ENCODE results near the gene NOTUM. TPM values are rescaled to one million over a fixed set of nuclear protein-coding genes. Genes with fewer than 3 reads are reported as not detected.
"Not testable (repeated sequence)": the region's sequence is repeated elsewhere in the genome, so short reads cannot be mapped to it uniquely, and the experiment has no call there.

The NOTUM gene
- total RNA-seq, 4 donors from 2014 or later, result 0.83 TPM; not detected in 3

DNA sequence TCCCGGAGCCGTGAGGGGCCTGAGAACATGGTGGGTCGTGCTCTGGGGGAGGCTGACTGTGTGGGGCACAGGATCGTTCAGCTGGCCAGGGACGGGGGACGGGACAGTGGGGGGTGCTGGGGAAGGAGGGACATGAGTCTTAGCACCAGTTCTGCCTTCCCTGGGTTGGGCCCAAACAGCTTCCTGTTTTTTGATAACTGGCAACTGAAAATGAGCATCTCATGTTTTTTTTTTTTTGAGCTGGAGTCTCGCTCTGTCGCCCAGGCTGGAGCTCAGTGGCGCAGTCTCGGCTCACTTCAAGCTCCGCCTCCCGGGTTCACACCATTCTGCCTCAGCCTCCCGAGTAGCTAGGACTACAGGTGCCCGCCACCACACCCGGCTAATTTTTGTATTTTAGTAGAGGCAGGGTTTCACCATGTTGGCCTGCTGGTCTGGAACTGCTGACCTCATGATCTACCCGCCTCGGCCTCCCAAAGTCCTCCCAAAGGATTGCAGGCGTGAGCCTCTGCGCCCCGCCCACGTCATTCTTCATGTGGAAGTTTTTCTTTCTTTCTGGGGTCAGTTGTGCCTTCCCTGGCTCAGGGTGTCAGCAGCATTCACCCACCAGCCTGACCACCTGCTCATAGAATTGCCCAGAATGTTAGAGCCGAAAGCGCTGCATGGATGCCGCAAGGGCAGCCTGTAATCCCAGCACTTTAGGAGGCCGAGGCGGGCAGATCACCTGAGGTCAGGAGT is 22.8 kb upstream of the NOTUM start:
- no peaks in the 10 kb centered on the region for H3K9me3 ChIP-seq
- peaks cover 24 to 79% (median 59%) of the 10 kb centered on the region in 4 donors for H3K36me3 ChIP-seq
- no peak overlapping the region for H3K4me3 ChIP-seq
- no peaks in the 10 kb centered on the region for H3K27me3 ChIP-seq
- H3K4me1 ChIP-seq, result peaks cover under 1 to 5% (median 3%) of the 10 kb centered on the region in 4 donors
- no peak overlapping the region for H3K27ac ChIP-seq (replicated peaks in 1 of 4)
- no peak for DNase-seq (ENCODE audit: extremely low spot score)
- 95% methylated on average over 21 of the region's 26 CpGs for WGBS
- TF ChIP-seq POLR2AphosphoS5 (IDR thresholded peaks at IDR 0.05) (no peak), EP300 (IDR thresholded peaks at IDR 0.05) (no peak), POLR2A (IDR thresholded peaks at IDR 0.05; ENCODE audit: low read depth) (no peak)
- TF ChIP-seq, protein P1, sequence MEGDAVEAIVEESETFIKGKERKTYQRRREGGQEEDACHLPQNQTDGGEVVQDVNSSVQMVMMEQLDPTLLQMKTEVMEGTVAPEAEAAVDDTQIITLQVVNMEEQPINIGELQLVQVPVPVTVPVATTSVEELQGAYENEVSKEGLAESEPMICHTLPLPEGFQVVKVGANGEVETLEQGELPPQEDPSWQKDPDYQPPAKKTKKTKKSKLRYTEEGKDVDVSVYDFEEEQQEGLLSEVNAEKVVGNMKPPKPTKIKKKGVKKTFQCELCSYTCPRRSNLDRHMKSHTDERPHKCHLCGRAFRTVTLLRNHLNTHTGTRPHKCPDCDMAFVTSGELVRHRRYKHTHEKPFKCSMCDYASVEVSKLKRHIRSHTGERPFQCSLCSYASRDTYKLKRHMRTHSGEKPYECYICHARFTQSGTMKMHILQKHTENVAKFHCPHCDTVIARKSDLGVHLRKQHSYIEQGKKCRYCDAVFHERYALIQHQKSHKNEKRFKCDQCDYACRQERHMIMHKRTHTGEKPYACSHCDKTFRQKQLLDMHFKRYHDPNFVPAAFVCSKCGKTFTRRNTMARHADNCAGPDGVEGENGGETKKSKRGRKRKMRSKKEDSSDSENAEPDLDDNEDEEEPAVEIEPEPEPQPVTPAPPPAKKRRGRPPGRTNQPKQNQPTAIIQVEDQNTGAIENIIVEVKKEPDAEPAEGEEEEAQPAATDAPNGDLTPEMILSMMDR (IDR thresholded peaks at IDR 0.05), result no peak
- intact Hi-C loops (cut with DNase I), result no loop called here

DNA sequence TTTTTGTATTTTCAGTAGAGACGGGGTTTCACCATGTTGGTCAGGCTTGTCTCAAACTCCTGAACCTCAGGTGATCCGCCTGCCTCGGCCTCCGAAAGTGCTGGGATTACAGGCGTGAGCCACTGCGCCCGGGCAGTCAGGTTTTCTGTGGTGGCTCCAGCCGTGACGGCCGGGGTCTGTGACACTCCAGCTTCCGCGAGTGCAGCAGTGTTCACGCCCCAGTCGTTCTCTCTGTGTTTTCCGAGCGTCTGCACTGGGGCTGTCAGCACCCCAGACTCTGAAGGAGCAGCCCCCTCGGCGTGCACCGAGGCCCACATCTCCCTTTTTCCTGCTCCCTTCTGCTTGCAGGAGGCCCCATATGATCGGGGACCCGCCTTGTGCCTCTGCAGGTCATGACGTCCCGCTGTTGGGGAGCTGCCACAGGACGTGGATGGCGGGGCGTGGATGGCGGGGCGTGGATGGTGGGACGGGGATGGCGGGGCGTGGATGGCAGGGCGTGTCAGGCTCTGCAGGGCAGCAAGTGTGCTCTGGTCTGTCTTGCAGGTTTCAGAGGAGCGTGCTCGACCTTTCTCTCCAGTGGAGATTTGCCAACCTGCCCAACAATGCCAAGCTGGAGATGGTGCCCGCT is 22.1 kb upstream of the NOTUM start:
- intact Hi-C loops (cut with DNase I), result no loop called here
- WGBS, result 95% methylated on average over 20 of the region's 35 CpGs
- TF ChIP-seq, protein P1 (IDR thresholded peaks at IDR 0.05), result no peak
- TF ChIP-seq POLR2AphosphoS5 (IDR thresholded peaks at IDR 0.05) (no peak), POLR2A (IDR thresholded peaks at IDR 0.05; ENCODE audit: low read depth) (no peak), EP300 (IDR thresholded peaks at IDR 0.05) (no peak)
- peaks cover 7 to 12% (median 10%) of the 10 kb centered on the region in 4 donors for H3K4me1 ChIP-seq
- H3K27me3 ChIP-seq, result no peaks in the 10 kb centered on the region
- no peak overlapping the region for H3K27ac ChIP-seq (replicated peaks in 1 of 4)
- no peak for DNase-seq (ENCODE audit: extremely low spot score)
- H3K9me3 ChIP-seq, result no peaks in the 10 kb centered on the region
- H3K36me3 ChIP-seq, result peaks cover 24 to 76% (median 59%) of the 10 kb centered on the region in 4 donors
- no peak overlapping the region for H3K4me3 ChIP-seq

DNA sequence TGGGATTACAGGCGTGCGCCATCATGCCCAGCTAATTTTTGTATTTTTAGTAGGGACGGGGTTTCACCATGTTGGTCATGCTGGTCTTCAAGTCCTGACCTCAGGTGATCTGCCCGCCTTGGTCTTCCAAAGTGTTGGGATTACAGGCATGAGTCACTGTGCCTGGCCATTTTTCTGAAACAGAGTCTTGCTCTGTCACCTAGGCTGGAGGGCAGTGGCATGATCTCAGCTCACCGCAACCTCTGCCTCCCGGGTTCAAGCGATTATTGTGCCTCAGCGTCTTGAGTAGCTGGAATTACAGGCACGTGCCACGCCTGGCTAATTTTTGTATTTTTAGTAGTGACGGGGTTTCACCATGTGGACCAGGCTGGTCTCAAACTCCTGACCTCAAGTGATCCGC is 20.5 kb upstream of the NOTUM start:
- H3K4me3 ChIP-seq; H3K27ac ChIP-seq (replicated peaks in 1 of 4); H3K9me3 ChIP-seq; intact Hi-C loops (cut with DNase I); DNase-seq (ENCODE audit: extremely low spot score); H3K27me3 ChIP-seq: not testable (repeated sequence)
- Histone ChIP-seq H3K36me3 (peaks cover 21 to 62% (median 49%) of the 10 kb centered on the region in 4 donors), H3K4me1 (peaks cover 11 to 23% (median 18%) of the 10 kb centered on the region in 4 donors)
- 97% methylated on average over 12 of the region's 12 CpGs for WGBS

DNA sequence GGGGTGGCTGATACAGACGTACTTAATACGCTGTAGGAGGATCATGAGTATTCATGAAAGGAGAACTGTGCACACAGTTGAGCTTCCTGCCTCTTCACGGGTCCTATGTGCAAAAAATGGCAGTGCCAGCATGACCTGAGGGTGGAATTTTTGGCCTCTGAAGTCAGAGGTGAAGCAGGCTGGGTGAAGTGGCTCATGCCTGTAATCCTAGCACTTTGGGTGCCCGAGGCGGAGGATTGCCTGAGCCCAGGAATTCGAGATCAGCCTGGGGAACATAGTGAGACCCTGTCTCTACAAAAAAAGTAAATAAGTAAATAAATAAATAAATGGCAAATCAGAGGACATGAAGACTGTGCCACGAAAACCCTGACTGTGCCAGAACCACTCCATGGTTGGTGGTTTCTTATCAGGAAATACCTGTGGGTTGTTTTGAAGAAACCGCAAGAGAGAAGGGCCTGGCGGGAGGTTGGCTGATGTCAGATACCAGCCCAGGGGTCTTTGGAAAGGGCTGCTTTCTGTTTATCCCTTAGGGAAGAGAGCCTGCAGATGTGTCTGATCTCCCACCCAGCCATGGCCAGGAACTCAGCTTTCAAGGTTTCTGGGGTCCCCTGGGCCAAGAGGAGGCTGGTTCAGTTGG is 19.8 kb upstream of the NOTUM start:
- intact Hi-C loops (cut with DNase I), result no loop called here
- no peak overlapping the region for H3K4me3 ChIP-seq
- WGBS, result 84% methylated on average over 9 of the region's 9 CpGs

DNA sequence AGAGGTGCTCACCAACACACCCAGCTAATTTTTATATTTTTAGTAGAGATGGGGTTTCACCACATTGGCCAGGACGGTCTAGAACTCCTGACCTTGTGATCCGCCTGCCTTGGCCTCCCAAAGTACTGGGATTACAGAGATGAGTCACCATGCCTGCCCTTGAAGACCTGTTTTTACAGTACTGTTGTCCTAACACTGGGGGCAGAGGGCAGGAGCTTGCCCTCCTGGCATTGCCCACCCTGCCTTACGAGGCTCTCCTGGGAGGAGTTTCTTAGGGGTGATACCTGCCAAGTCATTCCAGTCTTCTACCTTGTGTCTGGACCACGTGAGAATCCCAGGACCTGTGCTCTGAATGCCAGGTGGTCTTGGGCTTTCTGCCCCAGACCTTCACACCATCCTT is 19.1 kb upstream of the NOTUM start:
- WGBS, result 98% methylated on average over 4 of the region's 4 CpGs
- TF ChIP-seq, protein P1 (IDR thresholded peaks at IDR 0.05), result no peak
- no peak for TF ChIP-seq EP300 (IDR thresholded peaks at IDR 0.05)
- TF ChIP-seq POLR2A (IDR thresholded peaks at IDR 0.05; ENCODE audit: low read depth), result no peak
- TF ChIP-seq POLR2AphosphoS5 (IDR thresholded peaks at IDR 0.05), result no peak

More for the DNA sequence above, 19.8 kb upstream of the NOTUM start:
- Histone ChIP-seq H3K9me3 (no peaks in the 10 kb centered on the region), H3K27me3 (no peaks in the 10 kb centered on the region), H3K4me1 (peaks cover 11 to 26% (median 22%) of the 10 kb centered on the region in 4 donors), H3K27ac (replicated peaks in 1 of 4) (no peak overlapping the region), H3K36me3 (peaks cover 15 to 55% (median 42%) of the 10 kb centered on the region in 4 donors)
- DNase-seq (ENCODE audit: extremely low spot score), result no peak
- TF ChIP-seq POLR2A (IDR thresholded peaks at IDR 0.05; ENCODE audit: low read depth) (no peak), POLR2AphosphoS5 (IDR thresholded peaks at IDR 0.05) (no peak), EP300 (IDR thresholded peaks at IDR 0.05) (no peak)

More for the DNA sequence above, 19.1 kb upstream of the NOTUM start:
- intact Hi-C loops (cut with DNase I), result no loop called here
- no peaks in the 10 kb centered on the region for H3K27me3 ChIP-seq
- no peak overlapping the region for H3K4me3 ChIP-seq
- H3K36me3 ChIP-seq, result peaks cover 8 to 48% (median 35%) of the 10 kb centered on the region in 4 donors
- H3K9me3 ChIP-seq, result no peaks in the 10 kb centered on the region
- H3K4me1 ChIP-seq, result peaks cover 11 to 26% (median 22%) of the 10 kb centered on the region in 4 donors
- DNase-seq (ENCODE audit: extremely low spot score), result no peak
- no peak overlapping the region for H3K27ac ChIP-seq (replicated peaks in 1 of 4)

All from esophagus muscularis mucosa (tissue), 4 donors.